Measurements from ENCODE around the gene CYBA. TPM values are rescaled to one million over a fixed set of nuclear protein-coding genes. Genes with fewer than 3 reads are reported as not detected.
A peak's percentile ranks its signal among the peaks of the same experiment; 100 is the strongest.

CYBA gene
- total and polyA plus RNA-seq, 2 donors (not counting 1 experiment from before 2014, with no cell fraction given) = 701 to 1,336 TPM

- Mint-ChIP-seq H3K27me3 (no peaks in the 10 kb centered on the region), H3K4me3 (peak overlapping the region; percentile 29), H3K27ac (peak overlapping the region; percentile 32), H3K9me3 (ENCODE audit: insufficient read depth) (no peaks in the 10 kb centered on the region), H3K4me1 (peaks cover 61% of the 10 kb centered on the region)
- Histone ChIP-seq H3K27me3 (replicated peaks in 1 of 4; ENCODE audit: control extremely low read depth in 1 of 4, control insufficient read depth in 3 of 4, insufficient read depth in 4 of 4, low read length in 3 of 4) (no peaks in the 10 kb centered on the region), H3K9me3 (ENCODE audit: control extremely low read depth in 1 of 3, control insufficient read depth in 2 of 3, insufficient read depth in 1 of 3, low read length in 2 of 3) (peaks cover 0 to 5% (median 0%) of the 10 kb centered on the region in 3 donors), H4K20me1 (ENCODE audit: control insufficient read depth, insufficient read depth, low read length, poor library complexity, severe bottlenecking) (peaks cover 87% of the 10 kb centered on the region), H3K9ac (ENCODE audit: low read length) (peak overlapping the region; percentile 39), H3K4me3 (ENCODE audit: control extremely low read depth in 1 of 5, extremely low read depth in 1 of 5, insufficient read depth in 1 of 5, low read depth in 2 of 5, low read length in 4 of 5) (peak overlapping the region in 3 of 5 experiments; percentile 18 to 98 (median 21)), H2AFZ (ENCODE audit: insufficient read depth, low read depth, low read length, poor library complexity, severe bottlenecking) (no peak overlapping the region), H3K27ac (ENCODE audit: low read length in 2 of 2) (peak overlapping the region; percentile 41 to 59), H3K4me2 (replicated peaks; ENCODE audit: low read depth, low read length, poor library complexity, severe bottlenecking) (peak overlapping the region; percentile 99), H3K4me1 (ENCODE audit: control insufficient read depth in 2 of 2, insufficient read depth in 2 of 2, low read length in 2 of 2) (peaks cover 45 to 67% of the 10 kb centered on the region in 2 donors), H3K36me3 (replicated peaks in 1 of 2; ENCODE audit: control extremely low read depth in 1 of 2, control insufficient read depth in 1 of 2, extremely low read depth in 1 of 2, insufficient read depth in 2 of 2, low read length in 1 of 2) (peaks cover 0 to 67% of the 10 kb centered on the region in 2 experiments), H3K79me2 (ENCODE audit: control insufficient read depth, insufficient read depth, low read length) (peaks cover 75% of the 10 kb centered on the region)
- ATAC-seq (ENCODE audit: low read depth) (no peak), DNase-seq (no peak)
- intact Hi-C loops (cut with micrococcal nuclease) = no loop called here
- ChIA-PET POLR2A (interaction anchor here (0.7 to 1.0 kb wide), 6 partner anchors 12 to 848 kb away, joined by 3 to 5 read pairs (median 3); partner anchors contain the start of genes MVD and ZC3H18), CTCF (interaction anchor here (3.2 kb wide), 1 partner anchor 38 kb away, joined by 9 read pairs; no protein-coding TSS in a partner anchor)
- WGBS (ENCODE audit: insufficient coverage) = 93% methylated on average over 14 of the region's 22 CpGs
- TF ChIP-seq EZH2 (IDR thresholded peaks at IDR 0.05; ENCODE audit: borderline replicate concordance, insufficient read depth, low read depth, low read length, poor library complexity, severe bottlenecking) (no peak), CTCF (IDR thresholded peaks at IDR 0.05) (no peak)
These were observed 3.4 kb downstream of the CYBA start for GRCh38 chr16:88647178-88648070.
